GM12878 (cell line): ENCODE measurements around the gene PELI2. TPM values are rescaled to one million over a fixed set of nuclear protein-coding genes. Genes with fewer than 3 reads are reported as not detected.

Source experiments
- ATAC-seq: fragments of 200-7000 bp; cut with Tn5 transposase; 3 replicates; pipeline ENCODE4 v1.9.1; 2020; ENCODE audit warnings: mild to moderate bottlenecking, moderate library complexity
- BruUV-seq: library from RNA; stranded (reverse); fragments of 400-500 nt; replicated peaks from 2 replicates; lab custom pipeline; 2021; lab: Mats Ljungman, UMichigan
- CTCF ChIA-PET: fragments of 300-600 bp; sonication (Branson Sonifier 250); formaldehyde crosslinking; extraction: SDS; loops from one replicate; lab custom pipeline; 2021; ENCODE audit warnings: inconsistent platforms; lab: Yijun Ruan, JAX
- POLR2A ChIA-PET: fragments of 350-600 bp; formaldehyde crosslinking; extraction: SDS; loops from one replicate; lab custom pipeline; 2021; ENCODE audit warnings: inconsistent platforms; lab: Charles Lee
- RAD21 ChIA-PET: fragments of 300-600 bp; sonication (Branson Sonifier 250); formaldehyde crosslinking; loops from one replicate; lab custom pipeline; 2023; ENCODE audit warnings: antibody characterized with exemption; ENCODE audit not compliant: unreplicated experiment; lab: Charles Lee
- SMC1A ChIA-PET: fragments of 300-600 bp; sonication (Branson Sonifier 250); formaldehyde crosslinking; loops from one replicate; lab custom pipeline; 2023; ENCODE audit not compliant: unreplicated experiment, uncharacterized antibody; lab: Charles Lee
- DNase-seq: peaks from one replicate; pipeline ENCODE4 v3.0.0-alpha.2; 2011; ENCODE audit warnings: low read depth, low spot score
- FAIRE-seq: peaks from 3 replicates; lab custom pipeline; 2011; peaks lifted over from hg19 to GRCh38; lab: Jason Lieb, UNC
- H2AFZ ChIP-seq: 2 replicates; pipeline ENCODE4 v1.6.0; 2011; ENCODE audit warnings: low read depth, low read length, control low read depth; ENCODE audit not compliant: control insufficient read depth
- H3K27ac ChIP-seq: 2 replicates; pipeline ENCODE4 v1.5.1; 2011; ENCODE audit warnings: control low read depth; ENCODE audit not compliant: control insufficient read depth, insufficient read depth
- H3K27me3 ChIP-seq, 2 experiments: replicated peaks in 1 of 2; 2 replicates each; pipeline versions ENCODE4 v1.6.0 to v1.6.1; 2011; ENCODE audit warnings: low read length in 1 of 2; ENCODE audit not compliant: control insufficient read depth in 2 of 2, insufficient read depth in 2 of 2
- H3K36me3 ChIP-seq, 2 experiments: 2 replicates each; pipeline ENCODE4 v1.5.1; 2011; ENCODE audit warnings: low read length in 1 of 2; ENCODE audit not compliant: control insufficient read depth in 2 of 2, insufficient read depth in 2 of 2
- H3K4me1 ChIP-seq: 2 replicates; pipeline ENCODE4 v1.6.1; 2011; ENCODE audit warnings: mild to moderate bottlenecking, low read length, moderate library complexity, mixed read lengths; ENCODE audit not compliant: control insufficient read depth, insufficient read depth
- H3K4me2 ChIP-seq: 2 replicates; pipeline ENCODE4 v1.6.0; 2011; ENCODE audit warnings: control low read depth; ENCODE audit not compliant: control insufficient read depth, insufficient read depth
- H3K4me3 ChIP-seq: fragments of 200-600 bp; sonication (generic); 2 replicates; pipeline ENCODE4 v1.5.1; 2016
- H3K79me2 ChIP-seq: 2 replicates; pipeline ENCODE4 v1.6.0; 2011; ENCODE audit warnings: low read length; ENCODE audit not compliant: control insufficient read depth, insufficient read depth
- H3K9ac ChIP-seq: 2 replicates; pipeline ENCODE4 v1.8.0; 2011; ENCODE audit warnings: low read length, control low read depth, mixed read lengths; ENCODE audit not compliant: control insufficient read depth, insufficient read depth
- H3K9me3 ChIP-seq: replicated peaks from 3 replicates; pipeline ENCODE4 v1.5.1; 2011; ENCODE audit warnings: mild to moderate bottlenecking, low read length; ENCODE audit not compliant: control insufficient read depth, insufficient read depth
- H4K20me1 ChIP-seq: 2 replicates; pipeline ENCODE4 v1.6.0; 2011; ENCODE audit not compliant: control insufficient read depth, insufficient read depth
- BCL3 ChIP-seq: IDR thresholded peaks from 2 replicates; pipeline ENCODE4 v1.6.1; 2011; ENCODE audit warnings: borderline replicate concordance, low read depth, mild to moderate bottlenecking, moderate library complexity, low read length; ENCODE audit not compliant: insufficient read depth, poor library complexity, severe bottlenecking
- BHLHE40 ChIP-seq, 2 experiments: fragments of 450-650 bp in 1 of 2; IDR thresholded peaks; 2 replicates each; pipeline ENCODE4 v1.6.1; 2011 to 2017; ENCODE audit warnings: low read depth in 2 of 2, borderline replicate concordance in 1 of 2, improper control_type of control experiment in 1 of 2, low read length in 1 of 2, mild to moderate bottlenecking in 1 of 2
- E4F1 ChIP-seq: fragments of 450-650 bp; IDR thresholded peaks from 2 replicates; pipeline ENCODE4 v1.6.1; 2018; ENCODE audit warnings: borderline replicate concordance, mild to moderate bottlenecking; ENCODE audit not compliant: partially characterized antibody
- GABPA ChIP-seq: IDR thresholded peaks from 2 replicates; pipeline ENCODE4 v1.6.1; 2014; ENCODE audit warnings: antibody characterized with exemption, low read depth, mild to moderate bottlenecking, inconsistent platforms
- NFXL1 ChIP-seq: fragments of 450-650 bp; IDR thresholded peaks from 2 replicates; pipeline ENCODE4 v1.6.1; 2017; ENCODE audit warnings: antibody characterized with exemption, mild to moderate bottlenecking, borderline replicate concordance
- POLR2AphosphoS5 ChIP-seq: IDR thresholded peaks from 2 replicates; pipeline ENCODE4 v1.6.1; 2011; ENCODE audit warnings: mild to moderate bottlenecking, low read length, inconsistent platforms
- RB1 ChIP-seq: fragments of 450-650 bp; formaldehyde crosslinking; IDR thresholded peaks from 2 replicates; pipeline ENCODE4 v1.6.1; 2017; ENCODE audit warnings: mild to moderate bottlenecking, borderline replicate concordance
- ZNF207 ChIP-seq: fragments of 450-650 bp; IDR thresholded peaks from 2 replicates; pipeline ENCODE4 v1.6.1; 2014; ENCODE audit warnings: antibody characterized with exemption, mild to moderate bottlenecking, borderline replicate concordance
- ZNF217 ChIP-seq: fragments of 450-650 bp; IDR thresholded peaks from 2 replicates; pipeline ENCODE4 v1.6.1; 2017; ENCODE audit warnings: antibody characterized with exemption, mild to moderate bottlenecking
- WGBS: methylation state at CpG from one replicate; pipeline ENCODE4 v1.1.6; 2016; ENCODE audit warnings: low lambda C conversion rate; ENCODE audit not compliant: insufficient replicate concordance, insufficient coverage; ENCODE audit errors: missing lambda C conversion rate; 5-methylcytosine and 5-hydroxymethylcytosine counted together
- in situ Hi-C: fragments of 300-500 bp; cut with MboI; formaldehyde crosslinking; loops from 9 replicates; pipeline ENCODE4 v1.14.3; 2018; ENCODE audit warnings: mixed read lengths
- intact Hi-C: fragments of 100-400 bp; cut with micrococcal nuclease; formaldehyde crosslinking; loops from one replicate; pipeline ENCODE4 v1.14.2; 2022; ENCODE audit not compliant: unreplicated experiment
- polyA plus RNA-seq, 11 experiments: library from polyadenylated mRNA; depleted of rRNA in 4 of 11; unstranded in 6 of 11; stranded (reverse) in 5 of 11; fragments of >200 nt; fragmentation: Nextera tagmentation in 4 of 11; fragmentation: Illumina TruSeq in 1 of 11; extraction: Ambion mirVana in 4 of 11; extraction: Trizol in 1 of 11; gene quantifications; 1 replicate in 1 of 11; 2 replicates in 10 of 11; pipeline versions ENCODE4 v1.2.1 to v1.2.3, GENCODE V29; 2011 to 2016; ENCODE audit warnings: inconsistent platforms in 2 of 11, missing spikeins in 2 of 11, low read depth in 1 of 11
- total RNA-seq, 4 experiments: library from RNA; depleted of rRNA in 3 of 4; stranded (reverse); fragments of >200 nt in 3 of 4; fragmentation: Illumina TruSeq in 1 of 4; extraction: Trizol in 1 of 4; gene quantifications; 2 replicates each; pipeline versions ENCODE4 v1.2.1 to v1.2.3, GENCODE V29; 2013 to 2021

PELI2 gene
- total and polyA plus RNA-seq, 10 of the 15 experiments (the other 5 are each of a cell fraction or from before 2014, with no cell fraction given) = under 0.01 to 0.10 (median 0.01) TPM; not detected in 3

GRCh38 chr14:56122301-56122700, 4.1 kb downstream of the PELI2 start (continued):
- no peak for TF ChIP-seq BHLHE40 (IDR thresholded peaks at IDR 0.05; ENCODE audit: borderline replicate concordance in 1 of 2, low read depth in 2 of 2, low read length in 1 of 2)
- TF ChIP-seq GABPA = no peak

- Histone ChIP-seq H3K79me2 (no peaks in the 10 kb centered on the region), H3K9ac (no peak overlapping the region), H2AFZ (no peak overlapping the region), H3K4me1 (no peaks in the 10 kb centered on the region), H3K9me3 (no peaks in the 10 kb centered on the region), H4K20me1 (no peaks in the 10 kb centered on the region), H3K27me3 (peaks cover 3 to 6% of the 10 kb centered on the region in 2 experiments; a peak in 2 of 4 replicates), H3K27ac (no peak overlapping the region), H3K4me2 (no peak overlapping the region), H3K4me3 (no peak overlapping the region), H3K36me3 (no peaks in the 10 kb centered on the region)
- SMC1A ChIA-PET = no interaction called here
- CTCF ChIA-PET = no interaction called here
- intact Hi-C loops = no loop called here
- in situ Hi-C loops = no loop called here
- ATAC-seq (no peak), DNase-seq (no peak), FAIRE-seq (no peak)
- BruUV-seq = no TSS peak
- TF ChIP-seq E4F1 = no peak
- no peak for TF ChIP-seq POLR2AphosphoS5
- no peak for TF ChIP-seq ZNF217
- TF ChIP-seq RB1 = no peak
- no peak for TF ChIP-seq BCL3
- no peak for TF ChIP-seq ZNF207
- TF ChIP-seq NFXL1 = no peak
- POLR2A ChIA-PET = no interaction called here
- RAD21 ChIA-PET = no interaction called here
- 13% methylated on average over 2 of the region's 2 CpGs for WGBS
Observed at GRCh38 chr14:56124327-56124726, 6.1 kb downstream of the PELI2 start.
